PC-9 (cell line): ENCODE data around the gene IKZF3.

Experiments
- CTCF ChIP-seq: fragments of 200-600 bp; sonication (generic); conservative IDR thresholded peaks from 2 replicates; pipeline ENCODE4 v1.6.1; 2017; ENCODE audit warnings: mixed run types, antibody characterized with exemption, mild to moderate bottlenecking, moderate library complexity
- EZH2 ChIP-seq: fragments of 200-600 bp; sonication (generic); IDR thresholded peaks from 2 replicates; pipeline ENCODE4 v1.8.0; 2017; ENCODE audit warnings: antibody characterized with exemption, low read depth

GRCh38 chr17:39808409-39808997, 55.6 kb downstream of the IKZF3 start:
- no peak for TF ChIP-seq CTCF
- TF ChIP-seq EZH2 = no peak
